HepG2 (cell line): ENCODE results near the gene ACAP1. TPM values are rescaled to one million over a fixed set of nuclear protein-coding genes. Genes with fewer than 3 reads are reported as not detected.
A peak's percentile ranks its signal among the peaks of the same experiment; 100 is the strongest.

Experiments
- ARNTL ChIP-seq: sonication (generic); formaldehyde crosslinking; IDR thresholded peaks from 2 replicates; pipeline ENCODE4 v1.4.0; 2020; ENCODE audit warnings: mild to moderate bottlenecking, missing genetic modification reagents
- KDM2A ChIP-seq: sonication (generic); formaldehyde crosslinking; IDR thresholded peaks from 2 replicates; pipeline ENCODE4 v1.4.0; 2020; ENCODE audit warnings: low read depth, missing genetic modification reagents, borderline replicate concordance
- MEF2D ChIP-seq: sonication (generic); formaldehyde crosslinking; IDR thresholded peaks from 2 replicates; pipeline ENCODE4 v1.5.1; 2020; ENCODE audit warnings: mild to moderate bottlenecking, missing genetic modification reagents
- NR2C2 ChIP-seq: sonication (generic); formaldehyde crosslinking; IDR thresholded peaks from 2 replicates; pipeline ENCODE4 v1.4.0; 2020; ENCODE audit warnings: missing genetic modification reagents, mild to moderate bottlenecking, moderate library complexity, borderline replicate concordance
- PCBP2 ChIP-seq: fragments of 200-400 bp; formaldehyde crosslinking; optimal IDR thresholded peaks from 2 replicates; pipeline ENCODE3; 2018; ENCODE audit warnings: low read length, low read depth; ENCODE audit not compliant: poor library complexity, severe bottlenecking
- ZNF235 ChIP-seq: sonication (generic); formaldehyde crosslinking; IDR thresholded peaks from 2 replicates; pipeline ENCODE4 v1.8.1; 2023; ENCODE audit warnings: mild to moderate bottlenecking, missing genetic modification reagents, borderline replicate concordance
- ZNF605 ChIP-seq: sonication (generic); formaldehyde crosslinking; IDR thresholded peaks from 2 replicates; pipeline ENCODE4 v1.8.0; 2022; ENCODE audit warnings: mild to moderate bottlenecking, missing genetic modification reagents
- ZNF709 ChIP-seq: sonication (generic); formaldehyde crosslinking; IDR thresholded peaks from 2 replicates; pipeline ENCODE4 v1.5.0; 2020; ENCODE audit warnings: mild to moderate bottlenecking, missing genetic modification reagents
- ZNF780A ChIP-seq: sonication (generic); formaldehyde crosslinking; IDR thresholded peaks from 2 replicates; pipeline ENCODE4 v1.8.0; 2022; ENCODE audit warnings: mild to moderate bottlenecking, missing genetic modification reagents, moderate library complexity
- ZNF788 ChIP-seq: sonication (generic); formaldehyde crosslinking; IDR thresholded peaks from 2 replicates; pipeline ENCODE4 v1.5.0; 2020; ENCODE audit warnings: mild to moderate bottlenecking, missing genetic modification reagents, borderline replicate concordance
- ZNF878 ChIP-seq: sonication (generic); formaldehyde crosslinking; IDR thresholded peaks from 2 replicates; pipeline ENCODE4 v1.8.1; 2023; ENCODE audit warnings: mild to moderate bottlenecking, missing genetic modification reagents, moderate library complexity
- polyA plus RNA-seq, 8 experiments: library from polyadenylated mRNA; depleted of rRNA in 3 of 8; stranded (reverse) in 7 of 8; unstranded in 1 of 8; fragments of >200 nt; fragmentation: Illumina TruSeq in 4 of 8; extraction: Trizol in 4 of 8; gene quantifications; 2 replicates each; pipeline versions ENCODE4 v1.2.1 to v1.2.3, GENCODE V29; 2011 to 2016; ENCODE audit warnings: low read depth in 4 of 8, missing spikeins in 1 of 8, mixed read lengths in 1 of 8; ENCODE audit not compliant: insufficient read depth in 1 of 8
- total RNA-seq, 5 experiments: library from RNA; depleted of rRNA; stranded (reverse); fragments of >200 nt; fragmentation: Illumina TruSeq; extraction: Trizol; gene quantifications; 2 replicates each; pipeline ENCODE4 v1.2.3, GENCODE V29; 2016; ENCODE audit warnings: low read depth in 1 of 5
- TF ChIP-seq, protein P1 (sequence below): sonication (generic); formaldehyde crosslinking; IDR thresholded peaks from 2 replicates; pipeline ENCODE4; 2020; ENCODE audit warnings: missing genetic modification reagents, mild to moderate bottlenecking, borderline replicate concordance
- TF ChIP-seq, protein P2 (sequence below): sonication (generic); formaldehyde crosslinking; IDR thresholded peaks from 2 replicates; pipeline ENCODE4 v1.4.0; 2020; ENCODE audit warnings: missing genetic modification reagents
- TF ChIP-seq, protein P3 (sequence below): sonication (generic); formaldehyde crosslinking; IDR thresholded peaks from 2 replicates; pipeline ENCODE4 v1.5.1; 2020; ENCODE audit warnings: mild to moderate bottlenecking, moderate library complexity, missing genetic modification reagents
- TF ChIP-seq, protein P4 (sequence below): fragments of 450-650 bp; IDR thresholded peaks from 2 replicates; pipeline ENCODE4 v1.6.1; 2016
- TF ChIP-seq, protein P5 (sequence below): sonication (generic); formaldehyde crosslinking; IDR thresholded peaks from 2 replicates; pipeline ENCODE4 v1.5.0; 2020; ENCODE audit warnings: missing genetic modification reagents, mild to moderate bottlenecking, borderline replicate concordance
- TF ChIP-seq, protein P6 (sequence below): sonication (generic); formaldehyde crosslinking; IDR thresholded peaks from 2 replicates; pipeline ENCODE4 v1.5.1; 2020; ENCODE audit warnings: missing genetic modification reagents, mild to moderate bottlenecking, borderline replicate concordance

The ACAP1 gene
- total and polyA plus RNA-seq, 2 of the 13 experiments (the other 11 are each of a cell fraction or from before 2014, with no cell fraction given): 1.3 to 2.5 TPM

DNA sequence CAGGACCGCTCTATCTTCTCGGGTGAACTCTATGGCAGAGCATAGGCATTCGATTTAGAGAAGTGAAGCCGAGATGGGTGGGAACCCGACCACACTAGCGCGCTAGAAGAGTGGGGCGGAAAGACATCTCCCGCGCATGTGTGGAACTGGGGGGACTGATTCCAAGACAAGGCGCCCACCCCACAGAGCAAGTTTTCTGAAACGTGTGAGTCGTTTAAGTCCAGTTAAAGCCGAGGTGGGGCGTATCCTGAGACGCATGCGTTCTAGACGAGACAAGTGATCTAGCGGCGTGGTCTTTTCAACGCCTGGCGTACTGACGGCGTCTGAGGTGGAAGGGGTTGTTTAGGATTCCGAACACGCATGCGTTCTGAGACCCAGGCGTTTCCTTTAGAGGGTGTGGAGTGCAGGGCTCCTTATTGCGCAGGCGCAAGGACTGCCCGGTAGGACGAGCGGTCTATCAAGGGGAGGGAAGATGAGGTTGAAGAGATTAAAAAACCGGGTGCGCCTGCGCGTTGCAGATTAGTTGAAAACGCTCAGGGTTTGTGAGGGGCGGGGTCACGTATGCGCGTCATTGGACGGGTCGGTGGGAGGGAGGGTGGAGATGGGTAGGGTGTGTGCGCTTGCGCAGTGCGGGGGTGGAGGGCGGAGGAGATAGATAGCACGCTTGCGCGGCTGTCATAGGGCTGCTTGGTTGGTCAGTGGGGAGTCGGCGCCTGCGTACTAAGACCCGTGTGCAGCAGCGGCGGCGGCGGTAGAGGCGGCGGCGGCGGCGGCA lies 29.2 kb upstream of the ACAP1 start, which contains the start of gene EIF5A (continued):
- TF ChIP-seq PCBP2: no peak
- TF ChIP-seq ZNF709 (CRISPR knock-in tag): 0 out of 2 replicates have a peak, but pooled peaks have one; percentile 24
- TF ChIP-seq, protein P1, sequence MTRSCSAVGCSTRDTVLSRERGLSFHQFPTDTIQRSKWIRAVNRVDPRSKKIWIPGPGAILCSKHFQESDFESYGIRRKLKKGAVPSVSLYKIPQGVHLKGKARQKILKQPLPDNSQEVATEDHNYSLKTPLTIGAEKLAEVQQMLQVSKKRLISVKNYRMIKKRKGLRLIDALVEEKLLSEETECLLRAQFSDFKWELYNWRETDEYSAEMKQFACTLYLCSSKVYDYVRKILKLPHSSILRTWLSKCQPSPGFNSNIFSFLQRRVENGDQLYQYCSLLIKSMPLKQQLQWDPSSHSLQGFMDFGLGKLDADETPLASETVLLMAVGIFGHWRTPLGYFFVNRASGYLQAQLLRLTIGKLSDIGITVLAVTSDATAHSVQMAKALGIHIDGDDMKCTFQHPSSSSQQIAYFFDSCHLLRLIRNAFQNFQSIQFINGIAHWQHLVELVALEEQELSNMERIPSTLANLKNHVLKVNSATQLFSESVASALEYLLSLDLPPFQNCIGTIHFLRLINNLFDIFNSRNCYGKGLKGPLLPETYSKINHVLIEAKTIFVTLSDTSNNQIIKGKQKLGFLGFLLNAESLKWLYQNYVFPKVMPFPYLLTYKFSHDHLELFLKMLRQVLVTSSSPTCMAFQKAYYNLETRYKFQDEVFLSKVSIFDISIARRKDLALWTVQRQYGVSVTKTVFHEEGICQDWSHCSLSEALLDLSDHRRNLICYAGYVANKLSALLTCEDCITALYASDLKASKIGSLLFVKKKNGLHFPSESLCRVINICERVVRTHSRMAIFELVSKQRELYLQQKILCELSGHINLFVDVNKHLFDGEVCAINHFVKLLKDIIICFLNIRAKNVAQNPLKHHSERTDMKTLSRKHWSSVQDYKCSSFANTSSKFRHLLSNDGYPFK (CRISPR knock-in tag): peak; percentile 75; the same call in 1 of the 2 replicates
- TF ChIP-seq, protein P2, sequence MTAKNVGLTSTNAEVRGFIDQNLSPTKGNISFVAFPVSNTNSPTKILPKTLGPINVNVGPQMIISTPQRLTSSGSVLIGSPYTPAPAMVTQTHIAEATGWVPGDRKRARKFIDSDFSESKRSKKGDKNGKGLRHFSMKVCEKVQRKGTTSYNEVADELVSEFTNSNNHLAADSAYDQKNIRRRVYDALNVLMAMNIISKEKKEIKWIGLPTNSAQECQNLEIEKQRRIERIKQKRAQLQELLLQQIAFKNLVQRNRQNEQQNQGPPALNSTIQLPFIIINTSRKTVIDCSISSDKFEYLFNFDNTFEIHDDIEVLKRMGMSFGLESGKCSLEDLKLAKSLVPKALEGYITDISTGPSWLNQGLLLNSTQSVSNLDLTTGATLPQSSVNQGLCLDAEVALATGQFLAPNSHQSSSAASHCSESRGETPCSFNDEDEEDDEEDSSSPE (CRISPR knock-in tag): no peak
- no peak for TF ChIP-seq ZNF878
- TF ChIP-seq KDM2A: peak; percentile 75; the same call in 1 of the 2 replicates
- TF ChIP-seq, protein P3, sequence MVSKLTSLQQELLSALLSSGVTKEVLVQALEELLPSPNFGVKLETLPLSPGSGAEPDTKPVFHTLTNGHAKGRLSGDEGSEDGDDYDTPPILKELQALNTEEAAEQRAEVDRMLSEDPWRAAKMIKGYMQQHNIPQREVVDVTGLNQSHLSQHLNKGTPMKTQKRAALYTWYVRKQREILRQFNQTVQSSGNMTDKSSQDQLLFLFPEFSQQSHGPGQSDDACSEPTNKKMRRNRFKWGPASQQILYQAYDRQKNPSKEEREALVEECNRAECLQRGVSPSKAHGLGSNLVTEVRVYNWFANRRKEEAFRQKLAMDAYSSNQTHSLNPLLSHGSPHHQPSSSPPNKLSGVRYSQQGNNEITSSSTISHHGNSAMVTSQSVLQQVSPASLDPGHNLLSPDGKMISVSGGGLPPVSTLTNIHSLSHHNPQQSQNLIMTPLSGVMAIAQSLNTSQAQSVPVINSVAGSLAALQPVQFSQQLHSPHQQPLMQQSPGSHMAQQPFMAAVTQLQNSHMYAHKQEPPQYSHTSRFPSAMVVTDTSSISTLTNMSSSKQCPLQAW (CRISPR knock-in tag): peak; percentile 86
- TF ChIP-seq ZNF235 (CRISPR knock-in tag): 0 out of 2 replicates have a peak, but pooled peaks have one; percentile 39
- TF ChIP-seq, protein P4, sequence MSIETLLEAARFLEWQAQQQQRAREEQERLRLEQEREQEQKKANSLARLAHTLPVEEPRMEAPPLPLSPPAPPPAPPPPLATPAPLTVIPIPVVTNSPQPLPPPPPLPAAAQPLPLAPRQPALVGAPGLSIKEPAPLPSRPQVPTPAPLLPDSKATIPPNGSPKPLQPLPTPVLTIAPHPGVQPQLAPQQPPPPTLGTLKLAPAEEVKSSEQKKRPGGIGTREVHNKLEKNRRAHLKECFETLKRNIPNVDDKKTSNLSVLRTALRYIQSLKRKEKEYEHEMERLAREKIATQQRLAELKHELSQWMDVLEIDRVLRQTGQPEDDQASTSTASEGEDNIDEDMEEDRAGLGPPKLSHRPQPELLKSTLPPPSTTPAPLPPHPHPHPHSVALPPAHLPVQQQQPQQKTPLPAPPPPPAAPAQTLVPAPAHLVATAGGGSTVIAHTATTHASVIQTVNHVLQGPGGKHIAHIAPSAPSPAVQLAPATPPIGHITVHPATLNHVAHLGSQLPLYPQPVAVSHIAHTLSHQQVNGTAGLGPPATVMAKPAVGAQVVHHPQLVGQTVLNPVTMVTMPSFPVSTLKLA: peak; percentile 75
- TF ChIP-seq, protein P5, sequence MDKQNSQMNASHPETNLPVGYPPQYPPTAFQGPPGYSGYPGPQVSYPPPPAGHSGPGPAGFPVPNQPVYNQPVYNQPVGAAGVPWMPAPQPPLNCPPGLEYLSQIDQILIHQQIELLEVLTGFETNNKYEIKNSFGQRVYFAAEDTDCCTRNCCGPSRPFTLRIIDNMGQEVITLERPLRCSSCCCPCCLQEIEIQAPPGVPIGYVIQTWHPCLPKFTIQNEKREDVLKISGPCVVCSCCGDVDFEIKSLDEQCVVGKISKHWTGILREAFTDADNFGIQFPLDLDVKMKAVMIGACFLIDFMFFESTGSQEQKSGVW (CRISPR knock-in tag): no peak
- TF ChIP-seq NR2C2: peak; percentile 77
- TF ChIP-seq, protein P6, sequence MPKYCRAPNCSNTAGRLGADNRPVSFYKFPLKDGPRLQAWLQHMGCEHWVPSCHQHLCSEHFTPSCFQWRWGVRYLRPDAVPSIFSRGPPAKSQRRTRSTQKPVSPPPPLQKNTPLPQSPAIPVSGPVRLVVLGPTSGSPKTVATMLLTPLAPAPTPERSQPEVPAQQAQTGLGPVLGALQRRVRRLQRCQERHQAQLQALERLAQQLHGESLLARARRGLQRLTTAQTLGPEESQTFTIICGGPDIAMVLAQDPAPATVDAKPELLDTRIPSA (CRISPR knock-in tag): no peak
- no peak for TF ChIP-seq ZNF605 (CRISPR knock-in tag)
- peak; percentile 61; the same call in 1 of the 2 replicates for TF ChIP-seq ZNF788 (CRISPR knock-in tag)
- peak; percentile 36; the same call in 1 of the 2 replicates for TF ChIP-seq MEF2D (CRISPR knock-in tag)
- TF ChIP-seq ZNF780A (CRISPR knock-in tag): no peak
- peak; percentile 17; the same call in 1 of the 2 replicates for TF ChIP-seq ARNTL (CRISPR knock-in tag)
